DMS79 (cell line): Measurements from ENCODE around the gene OR3A2.
"Not testable (repeated sequence)": the region's sequence is repeated elsewhere in the genome, so short reads cannot be mapped to it uniquely, and the experiment has no call there.

Experiments
- DNase-seq: peaks from one replicate; lab custom pipeline; 2025; lab: John Stamatoyannopoulos, UW

OR3A2 gene

GRCh38 chr17:3293548-3293947 lies 92.6 kb downstream of the OR3A2 start:
- not testable (repeated sequence) for DNase-seq

- DNase-seq = no peak
Observed at GRCh38 chr17:3282901-3283300, 103.2 kb downstream of the OR3A2 start.

- no peak for DNase-seq
Observed at GRCh38 chr17:3276126-3276525, 110.0 kb downstream of the OR3A2 start.

- DNase-seq = no peak
Observed at GRCh38 chr17:3271072-3271848, 114.8 kb downstream of the OR3A2 start.

GRCh38 chr17:3260600-3260999 lies 125.5 kb downstream of the OR3A2 start:
- no peak for DNase-seq

- DNase-seq = no peak
Observed at GRCh38 chr17:3260163-3260562, 125.9 kb downstream of the OR3A2 start.

- DNase-seq = no peak
Observed at GRCh38 chr17:3256575-3256974, 129.5 kb downstream of the OR3A2 start.

- not testable (repeated sequence) for DNase-seq
Observed at GRCh38 chr17:3249013-3249412, 137.1 kb downstream of the OR3A2 start.

- DNase-seq = not testable (repeated sequence)
Observed at GRCh38 chr17:3244841-3245240, 141.3 kb downstream of the OR3A2 start.

GRCh38 chr17:3241044-3241443 lies 145.1 kb downstream of the OR3A2 start:
- DNase-seq = not testable (repeated sequence)

GRCh38 chr17:3238685-3239084 lies 147.4 kb downstream of the OR3A2 start:
- not testable (repeated sequence) for DNase-seq

GRCh38 chr17:3232300-3232699 lies 153.8 kb downstream of the OR3A2 start:
- DNase-seq = not testable (repeated sequence)
